ENCODE results near the gene GLIS1.

GRCh38 chr1:53645690-53646078, 93.3 kb downstream of the GLIS1 start:
- TF ChIP-seq, protein P1, sequence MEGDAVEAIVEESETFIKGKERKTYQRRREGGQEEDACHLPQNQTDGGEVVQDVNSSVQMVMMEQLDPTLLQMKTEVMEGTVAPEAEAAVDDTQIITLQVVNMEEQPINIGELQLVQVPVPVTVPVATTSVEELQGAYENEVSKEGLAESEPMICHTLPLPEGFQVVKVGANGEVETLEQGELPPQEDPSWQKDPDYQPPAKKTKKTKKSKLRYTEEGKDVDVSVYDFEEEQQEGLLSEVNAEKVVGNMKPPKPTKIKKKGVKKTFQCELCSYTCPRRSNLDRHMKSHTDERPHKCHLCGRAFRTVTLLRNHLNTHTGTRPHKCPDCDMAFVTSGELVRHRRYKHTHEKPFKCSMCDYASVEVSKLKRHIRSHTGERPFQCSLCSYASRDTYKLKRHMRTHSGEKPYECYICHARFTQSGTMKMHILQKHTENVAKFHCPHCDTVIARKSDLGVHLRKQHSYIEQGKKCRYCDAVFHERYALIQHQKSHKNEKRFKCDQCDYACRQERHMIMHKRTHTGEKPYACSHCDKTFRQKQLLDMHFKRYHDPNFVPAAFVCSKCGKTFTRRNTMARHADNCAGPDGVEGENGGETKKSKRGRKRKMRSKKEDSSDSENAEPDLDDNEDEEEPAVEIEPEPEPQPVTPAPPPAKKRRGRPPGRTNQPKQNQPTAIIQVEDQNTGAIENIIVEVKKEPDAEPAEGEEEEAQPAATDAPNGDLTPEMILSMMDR (IDR thresholded peaks at IDR 0.05; ENCODE audit: low read length), result no peak
- TF ChIP-seq EZH2 (optimal IDR thresholded peaks at IDR 0.05; ENCODE audit: low read depth, low read length), result no peak
